ENCODE results near the gene DNAJC12. TPM values are rescaled to one million over a fixed set of nuclear protein-coding genes. Genes with fewer than 3 reads are reported as not detected.
A peak's percentile ranks its signal among the peaks of the same experiment; 100 is the strongest.

Gene DNAJC12
- total RNA-seq, 3 donors from 2014 or later, result 6.3 to 8.8 (median 8.8) TPM

GRCh38 chr10:67861750-67862432 lies 23.9 kb upstream of the DNAJC12 start:
- DNase-seq (no peak), ATAC-seq (no peak)
- no peaks in the 10 kb centered on the region for H3K9me3 ChIP-seq
- H3K4me3 ChIP-seq, result no peak overlapping the region
- TF ChIP-seq CTCF (IDR thresholded peaks at IDR 0.05), result no peak
- no peaks in the 10 kb centered on the region for H3K36me3 ChIP-seq (ENCODE audit: low read depth)
- H3K4me1 ChIP-seq (ENCODE audit: low read depth), result no peaks in the 10 kb centered on the region
- intact Hi-C loops (cut with DNase I, micrococcal nuclease), result no loop called here

DNA sequence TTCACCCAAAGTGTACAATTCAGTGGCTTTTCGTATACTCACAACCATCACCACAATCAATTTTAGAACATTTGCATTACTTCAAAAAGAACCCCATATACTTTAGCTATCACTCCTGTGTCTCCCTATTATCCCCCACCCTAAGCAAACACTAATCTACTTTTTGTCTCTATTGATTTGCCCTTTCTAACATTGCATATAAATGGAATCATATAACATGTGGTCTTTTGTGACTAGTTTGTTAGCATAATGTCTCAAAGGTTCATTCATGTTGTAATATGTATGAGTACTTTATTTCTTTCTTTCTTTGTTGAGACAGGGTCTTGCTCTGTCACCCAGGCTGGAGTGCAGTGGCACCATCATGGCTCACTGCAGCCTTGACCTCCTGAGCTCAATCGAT lies 21.0 kb upstream of the DNAJC12 start:
- intact Hi-C loops (cut with DNase I, micrococcal nuclease), result loop anchor here in 1 of 2 donors (5.0 kb wide), 1 partner anchor 298 kb away; no protein-coding TSS in a partner anchor
- Histone ChIP-seq H3K9me3 (no peaks in the 10 kb centered on the region), H3K4me1 (ENCODE audit: low read depth) (no peaks in the 10 kb centered on the region), H3K4me3 (no peak overlapping the region), H3K36me3 (ENCODE audit: low read depth) (no peaks in the 10 kb centered on the region)
- DNase-seq (no peak), ATAC-seq (no peak)
- TF ChIP-seq CTCF (IDR thresholded peaks at IDR 0.05), result no peak

DNA sequence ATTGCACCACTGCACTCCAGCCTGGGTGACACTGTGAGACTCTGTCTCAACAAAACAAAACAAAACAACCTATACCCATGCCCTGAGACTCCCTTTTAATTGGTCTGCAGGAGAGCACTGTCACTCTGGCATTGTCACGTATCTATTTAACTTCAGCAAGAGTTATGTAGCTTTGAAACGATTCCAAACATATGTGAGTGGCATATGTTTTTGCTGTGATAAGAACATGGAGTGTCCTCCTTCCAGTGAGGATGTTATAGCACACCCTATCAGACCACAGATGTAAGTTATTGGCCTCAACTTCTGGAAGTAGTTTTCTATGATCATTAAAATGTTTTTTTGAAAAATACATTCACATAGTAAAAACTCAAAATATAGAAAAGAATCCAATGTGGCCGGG lies 15.5 kb upstream of the DNAJC12 start:
- no peak overlapping the region for H3K4me3 ChIP-seq
- DNase-seq, result no peak
- intact Hi-C loops (cut with DNase I, micrococcal nuclease), result no loop called here
- no peak for ATAC-seq
- H3K4me1 ChIP-seq (ENCODE audit: low read depth), result peaks cover 3% of the 10 kb centered on the region
- no peaks in the 10 kb centered on the region for H3K36me3 ChIP-seq (ENCODE audit: low read depth)
- TF ChIP-seq CTCF (IDR thresholded peaks at IDR 0.05), result no peak
- no peaks in the 10 kb centered on the region for H3K9me3 ChIP-seq

DNA sequence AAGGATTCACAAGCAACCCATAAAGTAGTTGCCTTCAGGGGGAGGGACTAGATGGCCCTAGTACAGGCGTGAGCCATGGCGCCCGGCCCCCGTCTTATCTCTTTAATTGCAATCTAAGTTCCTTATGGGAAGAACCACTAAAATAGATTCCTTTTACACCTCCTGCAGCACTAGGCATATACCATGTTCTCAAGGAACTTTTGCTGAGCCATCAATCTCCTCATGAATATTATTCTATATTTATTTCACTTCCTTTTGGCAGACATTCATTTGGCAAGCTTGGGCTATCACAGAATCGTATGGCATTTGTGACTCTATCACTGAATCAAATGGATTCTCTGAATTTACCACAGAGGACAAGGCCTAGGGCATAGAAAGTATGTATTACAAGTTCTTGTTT lies 14.8 kb upstream of the DNAJC12 start:
- peaks cover 3% of the 10 kb centered on the region for H3K4me1 ChIP-seq (ENCODE audit: low read depth)
- DNase-seq (no peak), ATAC-seq (peak; percentile 37)
- intact Hi-C loops (cut with DNase I, micrococcal nuclease), result no loop called here
- no peak overlapping the region for H3K4me3 ChIP-seq
- TF ChIP-seq CTCF (IDR thresholded peaks at IDR 0.05), result no peak
- no peaks in the 10 kb centered on the region for H3K9me3 ChIP-seq
- H3K36me3 ChIP-seq (ENCODE audit: low read depth), result no peaks in the 10 kb centered on the region

GRCh38 chr10:67851186-67851585 lies 13.2 kb upstream of the DNAJC12 start:
- no peak for TF ChIP-seq CTCF (IDR thresholded peaks at IDR 0.05)
- H3K36me3 ChIP-seq (ENCODE audit: low read depth), result no peaks in the 10 kb centered on the region
- ATAC-seq (no peak), DNase-seq (no peak)
- peaks cover 3% of the 10 kb centered on the region for H3K4me1 ChIP-seq (ENCODE audit: low read depth)
- intact Hi-C loops (cut with DNase I, micrococcal nuclease), result no loop called here
- no peak overlapping the region for H3K4me3 ChIP-seq
- H3K9me3 ChIP-seq, result no peaks in the 10 kb centered on the region
